Mucosa of rectum (tissue), 2 donors: ENCODE data around the gene RASSF1.

Source experiments
- H3K27ac ChIP-seq, 2 donors: one replicate each; pipeline ENCODE4 v1.7.0; 2013; ENCODE audit warnings: inconsistent platforms in 2 of 2, low read depth in 2 of 2, low read length in 2 of 2
- H3K27me3 ChIP-seq, 2 donors: one replicate each; pipeline ENCODE4 v1.7.0; 2013; ENCODE audit warnings: low read length in 2 of 2; ENCODE audit not compliant: control insufficient read depth in 2 of 2, insufficient read depth in 2 of 2
- H3K36me3 ChIP-seq, 2 donors: one replicate each; pipeline ENCODE4 v1.7.0; 2013; ENCODE audit warnings: low read length in 2 of 2; ENCODE audit not compliant: control insufficient read depth in 2 of 2, insufficient read depth in 2 of 2
- H3K4me1 ChIP-seq, 2 donors: one replicate each; pipeline ENCODE4 v1.7.0; 2013; ENCODE audit warnings: low read length in 2 of 2, mild to moderate bottlenecking in 1 of 2; ENCODE audit not compliant: control insufficient read depth in 2 of 2, insufficient read depth in 2 of 2
- H3K4me3 ChIP-seq, 2 donors: one replicate each; pipeline ENCODE4 v1.7.0; 2013; ENCODE audit warnings: low read length in 2 of 2
- H3K9ac ChIP-seq, 2 donors: one replicate each; pipeline ENCODE4 v1.7.0; 2013; ENCODE audit warnings: low read length in 2 of 2, low read depth in 1 of 2, mild to moderate bottlenecking in 1 of 2
- H3K9me3 ChIP-seq, 2 donors: one replicate each; pipeline ENCODE4 v1.7.0; 2013; ENCODE audit warnings: low read length in 2 of 2; ENCODE audit not compliant: control insufficient read depth in 2 of 2
- donor health status: healthy.
- donor health status: Normal muscosa, but diverticular disease.

RASSF1 gene

DNA sequence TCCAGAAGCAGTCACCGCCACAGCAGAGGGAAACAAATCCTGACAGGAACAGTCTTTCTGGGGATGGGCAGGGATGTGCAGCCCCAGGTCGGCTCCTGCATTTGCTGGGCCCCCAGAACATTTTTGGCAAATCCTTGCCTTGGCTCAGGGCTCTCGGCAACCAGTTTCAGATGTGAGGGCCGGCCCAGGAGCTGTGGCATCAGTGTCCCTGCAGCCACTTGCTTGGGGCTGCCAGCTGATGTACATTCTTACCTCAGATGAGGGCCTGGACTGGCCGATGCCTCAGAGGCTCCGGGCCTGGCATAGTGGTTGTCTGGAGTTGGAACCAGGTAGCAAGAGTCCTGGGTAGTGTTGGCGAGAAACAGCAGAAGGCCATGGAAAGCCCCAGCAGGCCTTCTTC is 14.2 kb upstream of the RASSF1 start:
- no peak overlapping the region for H3K27ac ChIP-seq
- H3K4me3 ChIP-seq, result no peak overlapping the region
- no peaks in the 10 kb centered on the region for H3K9me3 ChIP-seq
- H3K4me1 ChIP-seq, result peaks cover 52 to 53% of the 10 kb centered on the region in 2 donors
- H3K27me3 ChIP-seq, result no peaks in the 10 kb centered on the region
- no peak overlapping the region for H3K9ac ChIP-seq
- peaks cover 35 to 44% of the 10 kb centered on the region in 2 donors for H3K36me3 ChIP-seq

GRCh38 chr3:50354186-50354764 is 13.6 kb upstream of the RASSF1 start:
- Histone ChIP-seq H3K9me3 (no peaks in the 10 kb centered on the region), H3K27ac (no peak overlapping the region), H3K4me1 (peaks cover 58 to 59% of the 10 kb centered on the region in 2 donors), H3K4me3 (no peak overlapping the region), H3K27me3 (no peaks in the 10 kb centered on the region), H3K36me3 (peaks cover 37 to 44% of the 10 kb centered on the region in 2 donors), H3K9ac (no peak overlapping the region)

DNA sequence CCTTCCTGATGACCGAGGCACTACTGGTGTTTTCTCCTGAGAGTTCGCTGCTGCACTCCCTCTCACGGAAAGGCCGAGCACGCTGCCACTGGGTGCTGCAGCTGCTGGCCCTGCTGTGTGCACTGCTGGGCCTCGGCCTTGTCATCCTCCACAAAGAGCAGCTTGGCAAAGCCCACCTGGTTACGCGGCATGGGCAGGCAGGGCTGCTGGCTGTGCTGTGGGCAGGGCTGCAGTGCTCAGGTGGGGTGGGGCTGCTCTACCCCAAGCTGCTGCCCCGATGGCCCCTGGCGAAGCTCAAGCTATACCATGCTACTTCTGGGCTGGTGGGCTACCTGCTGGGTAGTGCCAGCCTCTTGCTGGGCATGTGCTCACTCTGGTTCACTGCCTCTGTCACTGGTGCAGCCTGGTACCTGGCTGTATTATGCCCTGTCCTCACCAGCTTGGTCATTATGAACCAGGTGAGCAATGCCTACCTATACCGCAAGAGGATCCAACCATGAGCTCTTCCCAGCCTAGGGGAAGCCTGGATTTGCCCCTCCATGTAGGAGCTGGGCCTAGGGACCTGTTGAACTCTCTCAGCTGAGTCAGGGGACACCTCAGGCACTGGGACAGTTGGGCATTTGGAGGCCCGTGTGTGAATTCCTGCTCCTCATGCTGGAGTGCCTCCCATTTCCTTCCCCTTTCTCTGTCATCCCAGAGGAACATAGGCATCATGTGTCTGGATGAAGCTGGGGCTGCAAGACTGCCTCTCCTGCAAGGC is 12.8 kb upstream of the RASSF1 start:
- Histone ChIP-seq H3K36me3 (peaks cover 42 to 48% of the 10 kb centered on the region in 2 donors), H3K9ac (peak overlapping the region in 1 of 2 donors; percentile 9), H3K27ac (peak overlapping the region in 1 of 2 donors; percentile 49)

DNA sequence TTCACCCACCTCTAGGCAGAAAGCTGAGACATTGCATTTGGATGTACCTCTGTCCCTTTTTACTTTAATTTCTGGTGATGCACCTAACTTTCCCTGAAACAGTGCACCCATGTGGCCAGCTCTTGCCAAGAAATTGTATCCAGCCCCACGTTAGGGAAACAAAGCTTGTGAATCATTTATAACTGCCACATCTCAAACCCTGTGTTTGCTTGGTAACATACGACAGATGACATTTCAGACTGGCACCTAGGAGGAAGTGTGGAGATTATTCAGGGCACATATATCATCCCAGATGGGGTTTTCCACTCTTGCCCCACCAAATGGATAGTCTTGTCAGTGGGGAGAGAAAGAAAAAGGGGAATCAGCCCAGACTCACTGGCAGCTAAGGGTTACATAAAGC is 12.1 kb upstream of the RASSF1 start:
- Histone ChIP-seq H3K36me3 (peaks cover 48 to 51% of the 10 kb centered on the region in 2 donors), H3K4me3 (no peak overlapping the region), H3K4me1 (peaks cover 49 to 52% of the 10 kb centered on the region in 2 donors), H3K27me3 (no peaks in the 10 kb centered on the region), H3K9ac (peak overlapping the region in 1 of 2 donors; percentile 9), H3K27ac (peak overlapping the region in 1 of 2 donors; percentile 49), H3K9me3 (no peaks in the 10 kb centered on the region)

More for the DNA sequence above, 12.8 kb upstream of the RASSF1 start:
- H3K4me1 ChIP-seq, result peaks cover 56 to 58% of the 10 kb centered on the region in 2 donors
- no peaks in the 10 kb centered on the region for H3K27me3 ChIP-seq
- no peaks in the 10 kb centered on the region for H3K9me3 ChIP-seq
- no peak overlapping the region for H3K4me3 ChIP-seq

GRCh38 chr3:50351323-50351697 is 10.7 kb upstream of the RASSF1 start:
- H3K9ac ChIP-seq, result peak overlapping the region; percentile 74 to 94
- H3K4me1 ChIP-seq, result peaks cover 35 to 40% of the 10 kb centered on the region in 2 donors
- peak overlapping the region; percentile 70 to 97 for H3K4me3 ChIP-seq
- peak overlapping the region in 1 of 2 donors; percentile 87 for H3K27ac ChIP-seq
- H3K27me3 ChIP-seq, result no peaks in the 10 kb centered on the region
- H3K9me3 ChIP-seq, result no peaks in the 10 kb centered on the region
- H3K36me3 ChIP-seq, result peaks cover 45 to 48% of the 10 kb centered on the region in 2 donors

- Histone ChIP-seq H3K36me3 (peaks cover 42 to 43% of the 10 kb centered on the region in 2 donors), H3K4me1 (peaks cover 31 to 37% of the 10 kb centered on the region in 2 donors), H3K4me3 (peak within 1 kb of the TSS; percentile 70 to 97), H3K9me3 (no peaks in the 10 kb centered on the region), H3K27ac (peak within 1 kb of the TSS; percentile 87 to 98), H3K27me3 (no peaks in the 10 kb centered on the region), H3K9ac (peak within 1 kb of the TSS; percentile 74 to 94)
Measured at GRCh38 chr3:50350527-50351322, 10.1 kb upstream of the RASSF1 start, which contains the start of the genes CYB561D2 and NPRL2. Gene CYB561D2, plus strand, starts transcription at chr3:50350862. Its CDS starts 572 bp downstream, at chr3:50351434. Gene NPRL2, minus strand, starts transcription at chr3:50350775. Its CDS starts 123 bp downstream, at chr3:50350652.

DNA sequence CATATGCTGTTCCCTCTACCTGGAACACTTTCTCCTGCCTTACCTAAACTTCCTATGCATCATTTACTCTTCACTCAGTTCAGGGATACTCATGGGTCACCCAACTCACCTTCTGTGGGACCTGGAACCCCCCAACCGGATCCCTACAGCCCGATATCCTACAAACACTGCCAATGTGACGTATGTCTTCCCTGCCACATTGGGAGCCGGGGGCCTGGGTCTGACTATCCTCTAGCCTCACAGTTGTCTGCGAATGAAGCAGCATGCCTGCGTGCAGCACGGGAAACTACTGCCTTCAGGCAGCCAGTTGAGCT is 9.5 kb upstream of the RASSF1 start:
- no peaks in the 10 kb centered on the region for H3K9me3 ChIP-seq
- peaks cover 36 to 37% of the 10 kb centered on the region in 2 donors for H3K36me3 ChIP-seq
- peak overlapping the region; percentile 74 to 94 for H3K9ac ChIP-seq
- H3K4me1 ChIP-seq, result peaks cover 33 to 39% of the 10 kb centered on the region in 2 donors
- H3K27ac ChIP-seq, result peak overlapping the region; percentile 87 to 98
- peak overlapping the region; percentile 70 to 97 for H3K4me3 ChIP-seq
- no peaks in the 10 kb centered on the region for H3K27me3 ChIP-seq

DNA sequence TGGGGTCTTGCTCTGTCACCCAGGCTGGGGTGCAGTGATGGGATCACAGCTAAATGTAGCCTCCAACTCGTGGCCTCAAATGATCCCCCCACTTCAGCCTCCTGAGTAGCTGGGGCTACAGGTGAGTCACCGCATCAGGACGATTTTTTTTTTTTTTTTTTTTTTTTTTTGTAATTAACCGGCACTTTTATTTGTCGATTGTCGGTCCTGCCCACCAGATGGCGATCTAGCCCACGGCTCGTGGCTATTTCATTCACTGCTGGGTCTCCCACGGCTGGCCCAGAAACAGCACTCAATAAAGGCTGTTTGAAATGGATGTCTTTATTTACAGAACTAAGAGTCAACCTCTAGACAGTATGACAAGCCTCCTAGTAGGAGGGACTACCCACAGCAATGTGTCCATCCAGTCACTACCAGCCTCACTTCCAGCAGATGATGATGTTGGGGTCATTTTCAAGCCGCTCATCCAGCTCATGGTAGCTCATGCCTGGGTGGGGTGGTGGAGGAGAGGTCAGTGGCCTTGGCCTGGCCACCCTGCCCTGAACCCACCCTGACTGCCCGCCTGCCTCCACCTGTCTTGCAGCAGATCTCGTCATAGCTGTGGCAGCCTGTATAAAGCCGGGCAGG is 6.7 kb upstream of the RASSF1 start:
- H3K9ac ChIP-seq, result no peak overlapping the region
- peaks cover 37% of the 10 kb centered on the region in 2 donors for H3K4me1 ChIP-seq
- H3K36me3 ChIP-seq, result peaks cover 13 to 15% of the 10 kb centered on the region in 2 donors
- no peak overlapping the region for H3K27ac ChIP-seq
- no peaks in the 10 kb centered on the region for H3K27me3 ChIP-seq
- no peaks in the 10 kb centered on the region for H3K9me3 ChIP-seq
- H3K4me3 ChIP-seq, result no peak overlapping the region

- H3K27ac ChIP-seq, result peak within 1 kb of the TSS in 1 of 2 donors; percentile 9
Measured at GRCh38 chr3:50345586-50346234, 5.1 kb upstream of the RASSF1 start, which contains the start of gene ZMYND10. Gene ZMYND10, minus strand, starts transcription at chr3:50345732. Its CDS starts 153 bp downstream, at chr3:50345579.

More at GRCh38 chr3:50345586-50346234, 5.1 kb upstream of the RASSF1 start, which contains the start of gene ZMYND10:
- peak within 1 kb of the TSS; percentile 37 to 65 for H3K4me3 ChIP-seq
- H3K4me1 ChIP-seq, result peaks cover 32 to 37% of the 10 kb centered on the region in 2 donors
- H3K9me3 ChIP-seq, result no peaks in the 10 kb centered on the region
- peak within 1 kb of the TSS; percentile 41 to 52 for H3K9ac ChIP-seq
- H3K36me3 ChIP-seq, result peaks cover 11 to 13% of the 10 kb centered on the region in 2 donors
- H3K27me3 ChIP-seq, result no peaks in the 10 kb centered on the region
